A549 (cell line): ENCODE data around the gene TBX20.

Source experiments
- CHD2 ChIP-seq: fragments of 150-350 bp; IDR thresholded peaks from 2 replicates; pipeline ENCODE4 v1.6.1; 2014; ENCODE audit warnings: low read length; ENCODE audit not compliant: partially characterized antibody
- EP300 ChIP-seq, 2 experiments: fragments of >200 bp; sonication (Bioruptor Twin); formaldehyde crosslinking; IDR thresholded peaks; 2 replicates in 1 of 2; 3 replicates in 1 of 2; pipeline ENCODE4 v1.6.1; 2016 to 2017
- MAZ ChIP-seq: fragments of 150-350 bp; IDR thresholded peaks from 2 replicates; pipeline ENCODE4 v1.6.1; 2014; ENCODE audit warnings: antibody characterized with exemption, low read depth, low read length, borderline replicate concordance
- POLR2A ChIP-seq: IDR thresholded peaks from 2 replicates; pipeline ENCODE4 v1.6.1; 2012; ENCODE audit warnings: mild to moderate bottlenecking, low read length
- RFX5 ChIP-seq: fragments of 450-650 bp; IDR thresholded peaks from 2 replicates; pipeline ENCODE4 v1.7.1; 2014; ENCODE audit warnings: antibody characterized with exemption, mild to moderate bottlenecking, moderate library complexity
- SMC3 ChIP-seq: fragments of >200 bp; sonication (Bioruptor Twin); formaldehyde crosslinking; IDR thresholded peaks from 3 replicates; pipeline ENCODE4 v1.6.1; 2018; ENCODE audit warnings: inconsistent platforms
- TF ChIP-seq, protein P1 (sequence below): fragments of >200 bp; sonication (Bioruptor Twin); formaldehyde crosslinking; IDR thresholded peaks from 3 replicates; pipeline ENCODE4 v1.5.1; 2016
- TF ChIP-seq, protein P2 (sequence below): fragments of 200-600 bp; sonication (generic); IDR thresholded peaks from 2 replicates; pipeline ENCODE4 v1.6.1; 2016; ENCODE audit warnings: antibody characterized with exemption, mild to moderate bottlenecking, moderate library complexity

DNA sequence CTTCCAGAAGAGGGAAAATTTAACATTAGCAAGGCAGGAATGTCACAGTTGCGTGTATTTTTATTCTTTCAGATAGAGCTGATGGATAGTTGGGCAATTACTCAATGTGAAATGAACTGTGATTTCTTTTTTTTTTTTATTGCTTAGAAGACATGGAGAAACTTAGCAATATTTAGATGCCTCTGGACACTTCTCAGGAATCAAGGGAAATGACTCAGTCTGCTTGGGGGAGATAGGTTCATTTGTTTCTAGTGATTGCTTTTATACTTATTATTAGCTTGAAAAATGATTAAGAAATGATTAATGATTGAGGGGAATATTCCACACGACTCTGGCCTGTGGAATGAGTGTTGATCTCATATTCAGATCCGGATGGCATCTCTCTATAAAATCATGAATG lies 33.1 kb upstream of the TBX20 start:
- TF ChIP-seq CHD2 (no peak), MAZ (no peak), SMC3 (no peak), POLR2A (no peak), RFX5 (no peak), EP300 (IDR thresholded peaks at IDR 0.05) (no peak)
- TF ChIP-seq, protein P1, sequence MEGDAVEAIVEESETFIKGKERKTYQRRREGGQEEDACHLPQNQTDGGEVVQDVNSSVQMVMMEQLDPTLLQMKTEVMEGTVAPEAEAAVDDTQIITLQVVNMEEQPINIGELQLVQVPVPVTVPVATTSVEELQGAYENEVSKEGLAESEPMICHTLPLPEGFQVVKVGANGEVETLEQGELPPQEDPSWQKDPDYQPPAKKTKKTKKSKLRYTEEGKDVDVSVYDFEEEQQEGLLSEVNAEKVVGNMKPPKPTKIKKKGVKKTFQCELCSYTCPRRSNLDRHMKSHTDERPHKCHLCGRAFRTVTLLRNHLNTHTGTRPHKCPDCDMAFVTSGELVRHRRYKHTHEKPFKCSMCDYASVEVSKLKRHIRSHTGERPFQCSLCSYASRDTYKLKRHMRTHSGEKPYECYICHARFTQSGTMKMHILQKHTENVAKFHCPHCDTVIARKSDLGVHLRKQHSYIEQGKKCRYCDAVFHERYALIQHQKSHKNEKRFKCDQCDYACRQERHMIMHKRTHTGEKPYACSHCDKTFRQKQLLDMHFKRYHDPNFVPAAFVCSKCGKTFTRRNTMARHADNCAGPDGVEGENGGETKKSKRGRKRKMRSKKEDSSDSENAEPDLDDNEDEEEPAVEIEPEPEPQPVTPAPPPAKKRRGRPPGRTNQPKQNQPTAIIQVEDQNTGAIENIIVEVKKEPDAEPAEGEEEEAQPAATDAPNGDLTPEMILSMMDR: no peak
- TF ChIP-seq, protein P2, sequence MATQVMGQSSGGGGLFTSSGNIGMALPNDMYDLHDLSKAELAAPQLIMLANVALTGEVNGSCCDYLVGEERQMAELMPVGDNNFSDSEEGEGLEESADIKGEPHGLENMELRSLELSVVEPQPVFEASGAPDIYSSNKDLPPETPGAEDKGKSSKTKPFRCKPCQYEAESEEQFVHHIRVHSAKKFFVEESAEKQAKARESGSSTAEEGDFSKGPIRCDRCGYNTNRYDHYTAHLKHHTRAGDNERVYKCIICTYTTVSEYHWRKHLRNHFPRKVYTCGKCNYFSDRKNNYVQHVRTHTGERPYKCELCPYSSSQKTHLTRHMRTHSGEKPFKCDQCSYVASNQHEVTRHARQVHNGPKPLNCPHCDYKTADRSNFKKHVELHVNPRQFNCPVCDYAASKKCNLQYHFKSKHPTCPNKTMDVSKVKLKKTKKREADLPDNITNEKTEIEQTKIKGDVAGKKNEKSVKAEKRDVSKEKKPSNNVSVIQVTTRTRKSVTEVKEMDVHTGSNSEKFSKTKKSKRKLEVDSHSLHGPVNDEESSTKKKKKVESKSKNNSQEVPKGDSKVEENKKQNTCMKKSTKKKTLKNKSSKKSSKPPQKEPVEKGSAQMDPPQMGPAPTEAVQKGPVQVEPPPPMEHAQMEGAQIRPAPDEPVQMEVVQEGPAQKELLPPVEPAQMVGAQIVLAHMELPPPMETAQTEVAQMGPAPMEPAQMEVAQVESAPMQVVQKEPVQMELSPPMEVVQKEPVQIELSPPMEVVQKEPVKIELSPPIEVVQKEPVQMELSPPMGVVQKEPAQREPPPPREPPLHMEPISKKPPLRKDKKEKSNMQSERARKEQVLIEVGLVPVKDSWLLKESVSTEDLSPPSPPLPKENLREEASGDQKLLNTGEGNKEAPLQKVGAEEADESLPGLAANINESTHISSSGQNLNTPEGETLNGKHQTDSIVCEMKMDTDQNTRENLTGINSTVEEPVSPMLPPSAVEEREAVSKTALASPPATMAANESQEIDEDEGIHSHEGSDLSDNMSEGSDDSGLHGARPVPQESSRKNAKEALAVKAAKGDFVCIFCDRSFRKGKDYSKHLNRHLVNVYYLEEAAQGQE: no peak
